GM12864 (cell line): ENCODE measurements around the gene DAPK3.
"Not testable (repeated sequence)": the region's sequence is repeated elsewhere in the genome, so short reads cannot be mapped to it uniquely, and the experiment has no call there.

Experiments
- DNase-seq: peaks from one replicate; pipeline ENCODE4 v3.0.0-alpha.2; 2011; ENCODE audit warnings: low read depth
- H3K4me3 ChIP-seq: 2 replicates; pipeline ENCODE4 v1.5.1; 2011; ENCODE audit warnings: mild to moderate bottlenecking, low read depth, low read length, control low read depth
- CTCF ChIP-seq: IDR thresholded peaks from 2 replicates; pipeline ENCODE4 v1.5.1; 2011; ENCODE audit warnings: low read depth, mild to moderate bottlenecking, moderate library complexity, low read length, control low read depth, inconsistent platforms; ENCODE audit errors: missing control alignments

DAPK3 gene

GRCh38 chr19:3944018-3944721 is 26.7 kb downstream of the DAPK3 start:
- TF ChIP-seq CTCF: no peak
- no peak for DNase-seq
- H3K4me3 ChIP-seq: no peak overlapping the region

- no peak overlapping the region for H3K4me3 ChIP-seq
- no peak for TF ChIP-seq CTCF
- no peak for DNase-seq
Measured at GRCh38 chr19:3942790-3943409, 28.0 kb downstream of the DAPK3 start.

DNA sequence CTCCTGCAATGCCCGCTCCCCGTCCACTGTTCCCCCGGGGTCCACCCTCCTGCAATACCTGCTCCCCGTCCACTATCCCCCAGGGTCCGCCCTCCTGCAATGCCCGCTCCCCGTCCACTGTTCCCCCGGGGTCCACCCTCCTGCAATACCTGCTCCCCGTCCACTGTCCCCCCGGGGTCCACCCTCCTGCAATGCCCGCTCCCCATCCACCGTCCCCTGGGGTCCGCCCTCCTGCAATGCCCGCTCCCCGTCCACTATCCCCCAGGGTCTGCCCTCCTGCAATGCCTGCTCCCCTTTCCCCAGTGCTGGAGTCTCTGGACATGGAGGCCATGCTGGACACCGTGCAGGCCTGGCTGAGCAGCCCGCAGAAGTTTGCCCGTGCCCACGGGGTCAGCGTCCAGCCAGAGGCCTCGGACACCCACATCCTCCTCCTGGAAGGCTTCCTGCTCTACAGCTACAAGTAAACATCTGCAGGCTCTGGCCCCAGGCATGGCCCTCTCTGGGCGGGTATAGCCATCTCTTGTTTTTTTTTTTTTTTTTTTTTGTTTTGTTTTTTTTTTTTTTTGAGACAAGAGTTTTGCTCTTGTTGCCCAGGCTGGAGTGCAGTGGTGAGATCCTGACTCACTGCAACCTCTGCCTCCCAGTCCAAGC is 32.5 kb downstream of the DAPK3 start:
- H3K4me3 ChIP-seq, DNase-seq: not testable (repeated sequence)

- no peak overlapping the region for H3K4me3 ChIP-seq
- no peak for DNase-seq
- TF ChIP-seq CTCF: no peak
Measured at GRCh38 chr19:3936506-3937442, 34.1 kb downstream of the DAPK3 start.

- no peak for DNase-seq
- TF ChIP-seq CTCF: no peak
- no peak within 1 kb of the TSS for H3K4me3 ChIP-seq
Measured at GRCh38 chr19:3932931-3933810, 37.7 kb downstream of the DAPK3 start, which contains the start of gene NMRK2. TSS of gene NMRK2 (plus strand) at chr19:3933069. CDS start at chr19:3933672, 603 bp downstream.

DNA sequence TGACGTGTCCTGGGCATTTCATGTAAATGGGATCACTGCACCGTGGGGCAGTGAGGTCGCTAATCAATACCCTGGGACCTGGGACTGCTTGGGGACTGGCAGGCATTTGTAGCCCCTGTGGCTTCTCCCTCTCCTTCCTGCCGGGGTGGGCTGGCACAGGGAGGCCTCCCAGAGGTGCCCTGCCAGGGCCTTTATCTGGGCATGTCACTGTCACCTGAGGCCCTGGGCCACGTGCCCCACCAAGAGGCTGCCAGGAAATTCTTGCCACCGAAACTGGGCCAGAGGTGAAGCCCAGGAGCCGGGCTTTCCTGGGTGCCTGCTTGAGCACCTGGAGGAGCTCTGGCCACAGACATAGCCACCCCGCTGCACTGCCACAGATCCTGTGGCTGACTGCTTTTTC is 39.9 kb downstream of the DAPK3 start:
- no peak for DNase-seq
- TF ChIP-seq CTCF: no peak
- H3K4me3 ChIP-seq: no peak overlapping the region
